BLaER1 (cell line): ENCODE data around the gene STK16.

Source experiments
- H3K27ac ChIP-seq: shearing (Covaris generic); formaldehyde crosslinking; 2 replicates; pipeline ENCODE4 v1.8.1; 2022
- H3K27me3 ChIP-seq: shearing (Covaris generic); formaldehyde crosslinking; 2 replicates; pipeline ENCODE4 v1.8.1; 2022
- H3K36me3 ChIP-seq: shearing (Covaris generic); formaldehyde crosslinking; 2 replicates; pipeline ENCODE4 v1.8.1; 2022
- H3K4me1 ChIP-seq: shearing (Covaris generic); formaldehyde crosslinking; 2 replicates; pipeline ENCODE4 v1.8.1; 2022
- H3K4me2 ChIP-seq: shearing (Covaris generic); formaldehyde crosslinking; 2 replicates; pipeline ENCODE4 v1.8.1; 2022
- H3K4me3 ChIP-seq: shearing (Covaris generic); formaldehyde crosslinking; 2 replicates; pipeline ENCODE4 v1.8.1; 2022
- H3K9ac ChIP-seq: shearing (Covaris generic); formaldehyde crosslinking; 2 replicates; pipeline ENCODE4 v1.8.1; 2022
- H3K9me3 ChIP-seq: shearing (Covaris generic); formaldehyde crosslinking; 2 replicates; pipeline ENCODE4 v1.8.1; 2022
- H4K20me1 ChIP-seq: shearing (Covaris generic); formaldehyde crosslinking; 2 replicates; pipeline ENCODE4 v1.8.1; 2022
- Cebpa-rat ChIP-seq: shearing (Covaris generic); IDR thresholded peaks from 2 replicates; pipeline ENCODE4 v1.8.1; 2022

STK16 gene

GRCh38 chr2:219274361-219274921, 29.2 kb downstream of the STK16 start:
- no peak overlapping the region for H3K4me2 ChIP-seq
- no peak overlapping the region for H3K9ac ChIP-seq
- H3K4me3 ChIP-seq: no peak overlapping the region
- H3K9me3 ChIP-seq: no peaks in the 10 kb centered on the region
- H4K20me1 ChIP-seq: no peaks in the 10 kb centered on the region
- H3K36me3 ChIP-seq: no peaks in the 10 kb centered on the region
- H3K27me3 ChIP-seq: no peaks in the 10 kb centered on the region
- H3K4me1 ChIP-seq: peaks cover 17% of the 10 kb centered on the region
- no peak for TF ChIP-seq Cebpa-rat
- H3K27ac ChIP-seq: no peak overlapping the region

GRCh38 chr2:219277703-219278654, 32.7 kb downstream of the STK16 start:
- TF ChIP-seq Cebpa-rat: no peak
- H4K20me1 ChIP-seq: peaks cover 16% of the 10 kb centered on the region; the same call in 1 of the 2 replicates
- H3K36me3 ChIP-seq: no peaks in the 10 kb centered on the region
- 0 out of 2 replicates have a peak overlapping the region, but pooled peaks have one; percentile 74 for H3K4me3 ChIP-seq
- peak overlapping the region; percentile 85; the same call in 1 of the 2 replicates for H3K9ac ChIP-seq
- peak overlapping the region; percentile 76; the same call in 1 of the 2 replicates for H3K27ac ChIP-seq
- no peaks in the 10 kb centered on the region for H3K27me3 ChIP-seq
- H3K4me2 ChIP-seq: peak overlapping the region; percentile 79
- peaks cover 52% of the 10 kb centered on the region for H3K4me1 ChIP-seq
- H3K9me3 ChIP-seq: no peaks in the 10 kb centered on the region

GRCh38 chr2:219278655-219279150, 33.4 kb downstream of the STK16 start:
- H3K27me3 ChIP-seq: no peaks in the 10 kb centered on the region
- no peaks in the 10 kb centered on the region for H3K36me3 ChIP-seq
- no peaks in the 10 kb centered on the region for H3K9me3 ChIP-seq
- H4K20me1 ChIP-seq: peaks cover 19% of the 10 kb centered on the region; the same call in 1 of the 2 replicates
- no peak for TF ChIP-seq Cebpa-rat
- H3K4me1 ChIP-seq: peaks cover 60% of the 10 kb centered on the region
- peak overlapping the region; percentile 76 for H3K27ac ChIP-seq
- peak overlapping the region; percentile 74 for H3K4me3 ChIP-seq
- H3K4me2 ChIP-seq: peak overlapping the region; percentile 79
- peak overlapping the region; percentile 85 for H3K9ac ChIP-seq

GRCh38 chr2:219279151-219279915, 34.1 kb downstream of the STK16 start, which contains the start of gene DNAJB2:
Gene DNAJB2 (plus strand): TSS chr2:219279366. CDS start chr2:219279834, 468 bp downstream.
- Histone ChIP-seq H3K27ac (peak within 1 kb of the TSS; percentile 91), H3K4me1 (peaks cover 66% of the 10 kb centered on the region), H3K4me3 (peak within 1 kb of the TSS; percentile 74), H3K36me3 (peaks cover 3% of the 10 kb centered on the region; the same call in 1 of the 2 replicates), H3K4me2 (peak within 1 kb of the TSS; percentile 99), H3K9ac (peak within 1 kb of the TSS; percentile 85), H3K9me3 (no peaks in the 10 kb centered on the region), H4K20me1 (peaks cover 21% of the 10 kb centered on the region; the same call in 1 of the 2 replicates), H3K27me3 (no peaks in the 10 kb centered on the region)
- no peak for TF ChIP-seq Cebpa-rat

- no peaks in the 10 kb centered on the region for H3K9me3 ChIP-seq
- H3K4me3 ChIP-seq: peak overlapping the region; percentile 74
- H3K4me2 ChIP-seq: peak overlapping the region; percentile 99
- H3K36me3 ChIP-seq: peaks cover 9% of the 10 kb centered on the region; the same call in 1 of the 2 replicates
- no peak for TF ChIP-seq Cebpa-rat
- H3K4me1 ChIP-seq: peaks cover 73% of the 10 kb centered on the region
- peaks cover 28% of the 10 kb centered on the region; the same call in 1 of the 2 replicates for H4K20me1 ChIP-seq
- peak overlapping the region; percentile 85 for H3K9ac ChIP-seq
- peak overlapping the region; percentile 91 for H3K27ac ChIP-seq
- no peaks in the 10 kb centered on the region for H3K27me3 ChIP-seq
These were observed 34.7 kb downstream of the STK16 start for GRCh38 chr2:219279916-219280516.

- Histone ChIP-seq H3K9ac (peak overlapping the region; percentile 49), H3K36me3 (peaks cover 9% of the 10 kb centered on the region; the same call in 1 of the 2 replicates), H3K27me3 (no peaks in the 10 kb centered on the region), H3K9me3 (no peaks in the 10 kb centered on the region), H3K4me2 (peak overlapping the region; percentile 99), H3K4me3 (peak overlapping the region; percentile 74; the same call in 1 of the 2 replicates), H4K20me1 (peaks cover 30% of the 10 kb centered on the region; the same call in 1 of the 2 replicates), H3K4me1 (peaks cover 79% of the 10 kb centered on the region), H3K27ac (no peak overlapping the region)
- no peak for TF ChIP-seq Cebpa-rat
These were observed 35.4 kb downstream of the STK16 start for GRCh38 chr2:219280651-219281050.

- no peak overlapping the region; the same call in 1 of the 2 replicates for H3K4me3 ChIP-seq
- no peaks in the 10 kb centered on the region for H3K27me3 ChIP-seq
- 0 out of 2 replicates have a peak overlapping the region, but pooled peaks have one; percentile 10 for H3K27ac ChIP-seq
- H3K9ac ChIP-seq: peak overlapping the region; percentile 49; the same call in 1 of the 2 replicates
- TF ChIP-seq Cebpa-rat: no peak
- H3K4me2 ChIP-seq: peak overlapping the region; percentile 99
- H4K20me1 ChIP-seq: peaks cover 30% of the 10 kb centered on the region; the same call in 1 of the 2 replicates
- H3K4me1 ChIP-seq: peaks cover 88% of the 10 kb centered on the region
- peaks cover 9% of the 10 kb centered on the region; the same call in 1 of the 2 replicates for H3K36me3 ChIP-seq
- no peaks in the 10 kb centered on the region for H3K9me3 ChIP-seq
These were observed 36.3 kb downstream of the STK16 start for GRCh38 chr2:219281588-219281987.

- no peak for TF ChIP-seq Cebpa-rat
- H3K9me3 ChIP-seq: no peaks in the 10 kb centered on the region
- peak overlapping the region; percentile 61 for H3K9ac ChIP-seq
- H3K4me3 ChIP-seq: 0 out of 2 replicates have a peak overlapping the region, but pooled peaks have one; percentile 18
- H3K4me2 ChIP-seq: peak overlapping the region; percentile 99
- peaks cover 30% of the 10 kb centered on the region; the same call in 1 of the 2 replicates for H4K20me1 ChIP-seq
- no peaks in the 10 kb centered on the region for H3K27me3 ChIP-seq
- peak overlapping the region; percentile 53; the same call in 1 of the 2 replicates for H3K27ac ChIP-seq
- H3K36me3 ChIP-seq: peaks cover 9% of the 10 kb centered on the region; the same call in 1 of the 2 replicates
- H3K4me1 ChIP-seq: peaks cover 89% of the 10 kb centered on the region
These were observed 37.1 kb downstream of the STK16 start for GRCh38 chr2:219282375-219282774.
